Caco-2 (cell line): Measurements from ENCODE around the gene MYH7B. TPM values are rescaled to one million over a fixed set of nuclear protein-coding genes. Genes with fewer than 3 reads are reported as not detected.

ENCODE experiments used
- BruUV-seq: library from RNA; stranded (reverse); fragments of 400-500 nt; replicated peaks from 2 replicates; lab custom pipeline; 2021; lab: Mats Ljungman, UMichigan
- CTCF ChIA-PET: fragments of 300-600 bp; sonication (Branson Sonifier 250); formaldehyde crosslinking; loops from one replicate; lab custom pipeline; 2022; ENCODE audit warnings: antibody characterized with exemption; lab: Charles Lee
- POLR2A ChIA-PET: fragments of 300-600 bp; sonication (Branson Sonifier 250); formaldehyde crosslinking; loops from one replicate; lab custom pipeline; 2022; ENCODE audit warnings: antibody characterized with exemption; lab: Charles Lee
- DNase-seq, 2 experiments: peaks; one replicate each; pipeline versions ENCODE4 v3.0.0 to v3.0.0-alpha.2; 2020 to 2022
- H3K27me3 ChIP-seq: replicated peaks from 2 replicates; pipeline ENCODE4 v1.6.0; 2011; ENCODE audit warnings: low read length; ENCODE audit not compliant: control insufficient read depth, insufficient read depth
- H3K36me3 ChIP-seq: 2 replicates; pipeline ENCODE4 v1.5.1; 2011; ENCODE audit warnings: low read length; ENCODE audit not compliant: control insufficient read depth, insufficient read depth
- H3K4me1 ChIP-seq: fragments of 250-450 bp; sonication (Bioruptor Pico); 2 replicates; pipeline ENCODE4 v1.5.1; 2020; ENCODE audit warnings: mild to moderate bottlenecking
- H3K4me3 ChIP-seq: 2 replicates; pipeline ENCODE4 v1.5.1; 2011; ENCODE audit warnings: low read depth, mild to moderate bottlenecking, control low read depth, low read length
- H3K9me3 ChIP-seq: fragments of 250-450 bp; sonication (Bioruptor Pico); 2 replicates; pipeline ENCODE4 v1.5.1; 2020; ENCODE audit warnings: mild to moderate bottlenecking, moderate library complexity
- H3K27ac Mint-ChIP-seq: one replicate; pipeline ENCODE4 v1.8.0; 2022; ENCODE audit warnings: mixed read lengths; ENCODE audit not compliant: unreplicated experiment
- H3K27me3 Mint-ChIP-seq: one replicate; pipeline ENCODE4 v1.8.0; 2022; ENCODE audit warnings: mixed read lengths; ENCODE audit not compliant: insufficient read depth, unreplicated experiment
- H3K36me3 Mint-ChIP-seq: one replicate; pipeline ENCODE4 v1.8.0; 2022; ENCODE audit warnings: mild to moderate bottlenecking, mixed read lengths; ENCODE audit not compliant: insufficient read depth, unreplicated experiment
- H3K4me1 Mint-ChIP-seq: one replicate; pipeline ENCODE4 v1.8.0; 2022; ENCODE audit warnings: low read depth, mixed read lengths; ENCODE audit not compliant: unreplicated experiment
- H3K4me3 Mint-ChIP-seq: one replicate; pipeline ENCODE4 v1.8.0; 2022; ENCODE audit warnings: mild to moderate bottlenecking, moderate library complexity, mixed read lengths; ENCODE audit not compliant: unreplicated experiment
- H3K9me3 Mint-ChIP-seq: one replicate; pipeline ENCODE4 v1.8.0; 2022; ENCODE audit warnings: mixed read lengths; ENCODE audit not compliant: unreplicated experiment
- intact Hi-C: fragments of 100-400 bp; cut with micrococcal nuclease; formaldehyde crosslinking; loops from one replicate; pipeline ENCODE4 v1.10.0; 2022; ENCODE audit not compliant: unreplicated experiment
- total RNA-seq: library from RNA; stranded (reverse); gene quantifications from 2 replicates; pipeline ENCODE4 v1.2.3, GENCODE V29; 2022
- TF ChIP-seq, protein P1 (sequence below), 2 experiments: fragments of 200-600 bp in 1 of 2; IDR thresholded peaks; 1 replicate in 1 of 2; 2 replicates in 1 of 2; pipeline versions ENCODE4 v1.5.1 to v1.8.0; 2011 to 2022; ENCODE audit warnings: antibody characterized with exemption in 1 of 2, control low read depth in 1 of 2, inconsistent platforms in 1 of 2, low read depth in 1 of 2, low read length in 1 of 2, mild to moderate bottlenecking in 1 of 2, moderate library complexity in 1 of 2; ENCODE audit not compliant: insufficient read depth in 1 of 2, severe bottlenecking in 1 of 2, unreplicated experiment in 1 of 2

The MYH7B gene
- total RNA-seq, 1 experiment from 2014 or later, result 2.5 TPM

DNA sequence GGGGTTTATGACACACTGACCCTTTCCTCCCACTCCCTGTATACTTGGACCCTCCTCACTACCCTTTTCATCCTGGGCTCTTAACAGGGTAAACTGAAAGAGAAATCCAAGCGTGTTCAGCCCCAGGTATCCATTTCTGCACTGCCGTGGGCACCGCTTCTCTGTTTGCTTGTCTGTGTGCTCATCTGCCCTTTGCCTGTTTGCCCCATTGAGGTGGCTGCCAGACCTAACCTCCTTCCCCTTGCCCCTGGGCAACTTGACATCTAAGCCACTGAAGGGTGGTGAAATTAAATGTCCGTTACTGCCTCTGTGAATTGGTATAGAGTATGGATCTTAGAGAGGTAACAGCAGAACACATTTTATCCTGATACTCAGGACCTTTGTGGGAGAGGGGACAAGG lies 40.5 kb upstream of the MYH7B start:
- Mint-ChIP-seq H3K4me1 (peaks cover 16% of the 10 kb centered on the region), H3K4me3 (no peak overlapping the region), H3K27ac (no peak overlapping the region), H3K9me3 (no peaks in the 10 kb centered on the region), H3K36me3 (no peaks in the 10 kb centered on the region), H3K27me3 (no peaks in the 10 kb centered on the region)
- intact Hi-C loops, result no loop called here
- TF ChIP-seq, protein P1, sequence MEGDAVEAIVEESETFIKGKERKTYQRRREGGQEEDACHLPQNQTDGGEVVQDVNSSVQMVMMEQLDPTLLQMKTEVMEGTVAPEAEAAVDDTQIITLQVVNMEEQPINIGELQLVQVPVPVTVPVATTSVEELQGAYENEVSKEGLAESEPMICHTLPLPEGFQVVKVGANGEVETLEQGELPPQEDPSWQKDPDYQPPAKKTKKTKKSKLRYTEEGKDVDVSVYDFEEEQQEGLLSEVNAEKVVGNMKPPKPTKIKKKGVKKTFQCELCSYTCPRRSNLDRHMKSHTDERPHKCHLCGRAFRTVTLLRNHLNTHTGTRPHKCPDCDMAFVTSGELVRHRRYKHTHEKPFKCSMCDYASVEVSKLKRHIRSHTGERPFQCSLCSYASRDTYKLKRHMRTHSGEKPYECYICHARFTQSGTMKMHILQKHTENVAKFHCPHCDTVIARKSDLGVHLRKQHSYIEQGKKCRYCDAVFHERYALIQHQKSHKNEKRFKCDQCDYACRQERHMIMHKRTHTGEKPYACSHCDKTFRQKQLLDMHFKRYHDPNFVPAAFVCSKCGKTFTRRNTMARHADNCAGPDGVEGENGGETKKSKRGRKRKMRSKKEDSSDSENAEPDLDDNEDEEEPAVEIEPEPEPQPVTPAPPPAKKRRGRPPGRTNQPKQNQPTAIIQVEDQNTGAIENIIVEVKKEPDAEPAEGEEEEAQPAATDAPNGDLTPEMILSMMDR (IDR thresholded peaks at IDR 0.05; ENCODE audit: insufficient read depth in 1 of 2, low read depth in 1 of 2, low read length in 1 of 2, severe bottlenecking in 1 of 2, unreplicated experiment in 1 of 2), result no peak
- BruUV-seq, result no TSS peak
- Histone ChIP-seq H3K27me3 (no peaks in the 10 kb centered on the region), H3K36me3 (peaks cover 5% of the 10 kb centered on the region), H3K9me3 (no peaks in the 10 kb centered on the region), H3K4me1 (no peaks in the 10 kb centered on the region), H3K4me3 (no peak overlapping the region)
- DNase-seq, result no peak
- POLR2A ChIA-PET, result no interaction called here
- CTCF ChIA-PET, result interaction anchor here (1.1 kb wide), 1 partner anchor 41 kb away, joined by 3 read pairs; no protein-coding TSS in a partner anchor

DNA sequence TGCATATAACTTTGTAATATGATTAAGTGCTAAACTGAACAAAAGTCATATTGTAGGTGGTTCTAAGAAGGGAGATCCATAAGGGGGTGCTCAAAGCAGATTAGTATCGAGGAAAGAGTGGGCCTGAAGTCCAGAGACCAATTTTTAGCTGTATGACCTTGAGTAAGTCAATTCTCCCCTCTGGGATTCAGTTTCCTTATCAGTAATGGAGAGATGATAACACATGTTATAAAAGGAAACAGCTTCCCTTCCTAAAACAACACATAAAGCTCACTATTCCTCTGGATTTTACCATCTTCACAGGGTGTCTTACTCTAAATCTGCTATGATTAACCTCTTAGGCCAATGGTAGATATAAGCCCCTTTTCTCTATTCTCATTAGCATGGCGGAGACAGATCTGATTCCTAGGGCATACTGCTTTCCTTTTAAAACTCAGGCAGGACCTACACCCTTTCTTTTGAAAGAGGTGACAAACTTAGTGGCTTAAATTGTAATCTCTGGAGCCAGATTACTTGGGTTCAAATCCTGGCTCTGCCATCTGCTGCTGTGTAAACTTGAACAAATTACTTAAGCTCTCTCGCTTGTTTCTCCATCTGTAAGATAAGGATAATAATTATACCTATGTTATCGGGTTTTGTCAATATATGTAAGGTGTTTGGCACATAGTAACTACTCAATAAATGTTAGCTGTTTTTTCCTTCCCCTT lies 39.8 kb upstream of the MYH7B start:
- Mint-ChIP-seq H3K36me3 (no peaks in the 10 kb centered on the region), H3K4me3 (no peak overlapping the region), H3K9me3 (no peaks in the 10 kb centered on the region), H3K27ac (no peak overlapping the region), H3K27me3 (no peaks in the 10 kb centered on the region), H3K4me1 (peaks cover 16% of the 10 kb centered on the region)
- ChIA-PET POLR2A (interaction anchor here (0.6 kb wide), 1 partner anchor 35 kb away, joined by 3 read pairs; no protein-coding TSS in a partner anchor), CTCF (interaction anchor here (0.6 to 1.2 kb wide), 3 partner anchors 40 to 42 kb away, joined by 3 to 4 read pairs (median 3); partner anchors contain the start of genes ACSS2, GSS and MYH7B)
- Histone ChIP-seq H3K9me3 (no peaks in the 10 kb centered on the region), H3K27me3 (no peaks in the 10 kb centered on the region), H3K4me3 (no peak overlapping the region), H3K4me1 (no peaks in the 10 kb centered on the region), H3K36me3 (peaks cover 10% of the 10 kb centered on the region)
- no TSS peak for BruUV-seq
- TF ChIP-seq, protein P1 (IDR thresholded peaks at IDR 0.05; ENCODE audit: insufficient read depth in 1 of 2, low read depth in 1 of 2, low read length in 1 of 2, severe bottlenecking in 1 of 2, unreplicated experiment in 1 of 2), result no peak
- no peak for DNase-seq
- intact Hi-C loops, result no loop called here

DNA sequence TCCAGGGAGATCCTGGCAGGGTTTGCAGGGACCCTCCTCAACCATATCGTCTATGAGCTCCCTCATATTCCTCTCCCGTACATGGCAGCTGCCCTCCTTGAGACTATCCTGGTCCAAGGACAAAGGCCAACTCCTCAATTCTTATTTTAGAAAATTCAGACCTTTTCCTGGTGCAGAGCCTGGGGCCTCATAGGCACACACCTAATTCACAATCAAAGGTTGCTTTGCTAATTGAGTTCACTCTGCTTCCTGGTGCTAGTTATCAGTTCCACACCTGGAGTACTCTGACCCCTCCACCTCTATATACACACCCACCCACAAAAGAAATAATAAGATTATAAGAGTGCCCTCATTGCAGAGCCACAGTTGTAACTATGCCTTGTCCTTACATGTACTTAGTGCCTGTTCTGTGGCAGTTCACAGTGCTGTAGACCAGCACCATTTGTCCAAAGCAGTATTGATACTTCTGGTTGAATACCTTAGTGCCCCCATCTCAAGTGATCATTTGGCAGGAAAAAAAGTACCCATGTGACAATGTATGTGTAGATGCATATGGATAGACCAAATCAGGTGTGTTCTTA lies 38.8 kb upstream of the MYH7B start:
- Histone ChIP-seq H3K4me1 (no peaks in the 10 kb centered on the region), H3K9me3 (no peaks in the 10 kb centered on the region; the same call in 1 of the 2 replicates), H3K27me3 (no peaks in the 10 kb centered on the region), H3K4me3 (no peak overlapping the region), H3K36me3 (peaks cover 13% of the 10 kb centered on the region)
- H3K9me3 Mint-ChIP-seq, result no peaks in the 10 kb centered on the region
- H3K27ac Mint-ChIP-seq, result peak overlapping the region; percentile 26
- no TSS peak for BruUV-seq
- TF ChIP-seq, protein P1 (IDR thresholded peaks at IDR 0.05; ENCODE audit: insufficient read depth in 1 of 2, low read depth in 1 of 2, low read length in 1 of 2, severe bottlenecking in 1 of 2, unreplicated experiment in 1 of 2), result no peak
- peaks cover 16% of the 10 kb centered on the region for H3K4me1 Mint-ChIP-seq
- CTCF ChIA-PET, result interaction anchor here (0.6 to 1.2 kb wide), 2 partner anchors 39 to 41 kb away, joined by 3 to 4 read pairs; partner anchors contain the start of genes ACSS2, GSS and MYH7B
- no peak for DNase-seq
- no peaks in the 10 kb centered on the region for H3K27me3 Mint-ChIP-seq
- POLR2A ChIA-PET, result no interaction called here
- no peak overlapping the region for H3K4me3 Mint-ChIP-seq
- H3K36me3 Mint-ChIP-seq, result no peaks in the 10 kb centered on the region
- intact Hi-C loops, result no loop called here
